ENCODE results near the gene CHRNA5.

CHRNA5 gene

DNA sequence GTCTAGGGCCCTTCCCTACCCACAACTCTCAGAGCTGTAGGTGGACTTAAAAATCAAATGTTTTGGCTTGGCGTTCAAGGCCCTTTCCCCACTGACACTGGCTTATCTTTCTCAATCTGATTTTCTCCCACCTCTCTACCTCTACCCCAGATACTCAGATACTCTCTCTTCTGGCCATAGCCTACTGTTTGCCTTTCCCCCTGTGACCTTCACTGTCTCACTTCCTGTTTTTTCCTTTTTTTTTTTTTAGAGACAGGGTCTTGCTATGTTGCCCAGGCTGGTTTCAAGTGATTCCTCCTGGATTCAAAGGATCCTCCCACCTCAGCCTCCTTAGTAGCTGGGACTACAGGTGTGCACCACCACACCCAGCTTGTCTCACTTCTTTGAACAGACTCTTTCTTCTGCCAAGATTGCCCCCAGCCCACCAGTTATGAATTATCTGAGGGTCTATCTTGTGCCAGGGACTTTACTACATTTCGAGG, 71.1 kb downstream of the CHRNA5 start:
- TF ChIP-seq CTCF (IDR thresholded peaks at IDR 0.05; ENCODE audit: control insufficient read depth, insufficient read depth, low read depth, low read length, missing control alignments), result no peak
- DNase-seq (ENCODE audit: low read depth), result no peak

DNA sequence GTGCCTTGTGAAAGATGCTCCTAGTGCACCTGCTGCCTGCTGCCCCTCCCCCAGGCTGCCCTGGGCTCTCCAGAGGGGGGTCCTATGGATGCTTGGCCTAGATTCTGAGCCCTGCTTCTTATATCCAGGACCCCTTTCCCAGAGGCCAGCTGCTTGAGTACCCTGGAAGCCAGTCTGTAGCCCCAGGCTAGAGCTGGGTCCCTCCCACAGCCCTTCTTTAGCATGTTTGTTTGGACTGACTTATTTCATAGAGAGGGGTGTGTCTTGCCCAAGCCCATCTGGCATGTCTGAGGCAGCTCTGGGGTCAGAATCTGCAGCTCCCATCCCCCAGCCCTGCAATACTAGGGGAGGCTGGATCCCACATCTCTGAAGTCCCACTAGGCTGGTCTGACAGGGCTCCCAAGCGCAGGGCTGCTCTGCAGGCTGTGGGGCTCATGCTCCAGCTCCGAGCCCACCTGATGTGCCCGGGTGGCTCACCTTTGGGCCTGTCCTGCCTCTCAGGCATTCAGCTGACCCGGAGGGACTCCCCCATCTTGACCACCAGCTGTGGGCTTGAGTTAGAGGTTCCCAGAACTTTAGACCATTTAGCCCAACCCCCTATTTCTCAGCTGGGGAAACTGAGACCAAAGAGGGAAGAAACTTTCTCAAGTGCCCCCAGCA, 72.6 kb downstream of the CHRNA5 start:
- no peak overlapping the region for H3K4me3 ChIP-seq (ENCODE audit: control insufficient read depth, low read depth, low read length)
- no peak for DNase-seq (ENCODE audit: low read depth)
- no peak for TF ChIP-seq CTCF (IDR thresholded peaks at IDR 0.05; ENCODE audit: control insufficient read depth, insufficient read depth, low read depth, low read length, missing control alignments)

More for the DNA sequence above, 71.1 kb downstream of the CHRNA5 start:
- H3K4me3 ChIP-seq (ENCODE audit: control insufficient read depth, low read depth, low read length), result no peak overlapping the region

DNA sequence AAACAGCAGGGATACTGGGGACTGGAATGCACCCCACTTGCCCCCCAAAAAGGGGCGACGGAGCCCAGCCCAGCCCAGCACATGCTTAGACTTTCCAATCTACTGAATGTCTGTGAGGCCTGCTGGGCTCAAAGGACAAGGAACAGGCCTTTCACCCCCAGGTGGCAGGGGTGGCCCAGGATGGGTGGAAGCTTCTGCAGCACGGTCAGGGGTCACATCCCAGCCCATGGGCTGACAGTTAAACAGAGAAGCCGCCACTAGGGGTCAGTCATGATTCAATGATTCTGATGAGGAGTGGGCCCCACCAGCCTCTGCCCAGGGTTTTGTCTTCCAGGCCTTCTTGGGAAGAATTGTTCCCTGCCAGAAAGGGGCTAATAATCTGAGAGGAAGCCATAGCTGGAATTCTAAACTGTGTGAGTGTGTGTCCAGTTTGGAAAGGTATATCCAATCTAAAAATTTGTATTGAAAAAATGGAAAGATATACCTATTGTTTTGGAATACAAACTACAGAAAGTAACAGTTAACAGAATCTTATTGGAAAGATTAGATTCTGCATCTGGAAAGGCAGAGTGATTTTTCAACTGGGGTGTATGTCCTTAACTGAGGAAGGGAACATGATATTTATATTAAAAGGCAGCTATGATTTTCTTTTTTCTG, 73.5 kb downstream of the CHRNA5 start:
- no peak overlapping the region for H3K4me3 ChIP-seq (ENCODE audit: control insufficient read depth, low read depth, low read length)
- TF ChIP-seq CTCF (IDR thresholded peaks at IDR 0.05; ENCODE audit: control insufficient read depth, insufficient read depth, low read depth, low read length, missing control alignments), result peak; percentile 63
- no peak for DNase-seq (ENCODE audit: low read depth)

- DNase-seq (ENCODE audit: low read depth), result no peak
- TF ChIP-seq CTCF (IDR thresholded peaks at IDR 0.05; ENCODE audit: control insufficient read depth, insufficient read depth, low read depth, low read length, missing control alignments), result no peak
- H3K4me3 ChIP-seq (ENCODE audit: control insufficient read depth, low read depth, low read length), result no peak overlapping the region; the same call in 1 of the 2 replicates
Observed at GRCh38 chr15:78640527-78641101, 75.3 kb downstream of the CHRNA5 start.

- H3K4me3 ChIP-seq (ENCODE audit: control insufficient read depth, low read depth, low read length), result no peak within 1 kb of the TSS; the same call in 1 of the 2 replicates
- no peak for TF ChIP-seq CTCF (IDR thresholded peaks at IDR 0.05; ENCODE audit: control insufficient read depth, insufficient read depth, low read depth, low read length, missing control alignments)
- no peak for DNase-seq (ENCODE audit: low read depth)
Observed at GRCh38 chr15:78641102-78641748, 75.9 kb downstream of the CHRNA5 start, which contains the start of gene CHRNB4. TSS of gene CHRNB4 (minus strand) at chr15:78641210. CDS start at chr15:78641133, 77 bp downstream.

GRCh38 chr15:78641749-78642275, 76.5 kb downstream of the CHRNA5 start:
- H3K4me3 ChIP-seq (ENCODE audit: control insufficient read depth, low read depth, low read length), result no peak overlapping the region
- DNase-seq (ENCODE audit: low read depth), result no peak
- TF ChIP-seq CTCF (IDR thresholded peaks at IDR 0.05; ENCODE audit: control insufficient read depth, insufficient read depth, low read depth, low read length, missing control alignments), result no peak

Data from AG09309 (cell line).